Measurements from ENCODE around the gene ZNF750. TPM values are rescaled to one million over a fixed set of nuclear protein-coding genes. Genes with fewer than 3 reads are reported as not detected.

The ZNF750 gene
- total and polyA plus RNA-seq, 4 donors: 0.02 to 0.08 TPM; not detected in 2

DNA sequence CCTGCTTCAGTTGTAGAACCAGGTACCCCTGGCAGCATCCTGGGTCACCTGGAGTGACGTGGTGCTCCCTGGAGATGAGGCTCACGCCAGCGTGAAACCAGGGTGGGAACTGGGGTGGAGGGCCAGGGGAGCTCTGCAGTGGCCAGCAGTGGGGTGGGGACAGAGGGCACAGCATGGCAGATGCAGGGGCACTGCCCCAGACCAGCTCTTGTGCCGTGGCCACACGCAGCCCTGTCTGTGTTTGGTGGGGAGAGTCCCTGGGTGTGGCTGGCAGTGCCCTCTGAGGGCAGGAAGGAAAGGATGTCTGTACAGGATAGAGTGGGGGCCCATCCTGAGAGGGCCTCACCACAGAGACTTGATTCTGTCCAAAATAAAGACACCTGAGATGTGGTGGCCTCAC is 24.5 kb downstream of the ZNF750 start:
- TF ChIP-seq FOXA1 (IDR thresholded peaks at IDR 0.05) (no peak), FOXA2 (IDR thresholded peaks at IDR 0.05) (no peak), RAD21 (IDR thresholded peaks at IDR 0.05) (no peak), GABPA (IDR thresholded peaks at IDR 0.05 in 1 of 2, conservative IDR thresholded peaks at IDR 0.05 in 1 of 2) (no peak), SP1 (IDR thresholded peaks at IDR 0.05) (no peak), JUND (IDR thresholded peaks at IDR 0.05) (no peak)
- TF ChIP-seq, protein P1, sequence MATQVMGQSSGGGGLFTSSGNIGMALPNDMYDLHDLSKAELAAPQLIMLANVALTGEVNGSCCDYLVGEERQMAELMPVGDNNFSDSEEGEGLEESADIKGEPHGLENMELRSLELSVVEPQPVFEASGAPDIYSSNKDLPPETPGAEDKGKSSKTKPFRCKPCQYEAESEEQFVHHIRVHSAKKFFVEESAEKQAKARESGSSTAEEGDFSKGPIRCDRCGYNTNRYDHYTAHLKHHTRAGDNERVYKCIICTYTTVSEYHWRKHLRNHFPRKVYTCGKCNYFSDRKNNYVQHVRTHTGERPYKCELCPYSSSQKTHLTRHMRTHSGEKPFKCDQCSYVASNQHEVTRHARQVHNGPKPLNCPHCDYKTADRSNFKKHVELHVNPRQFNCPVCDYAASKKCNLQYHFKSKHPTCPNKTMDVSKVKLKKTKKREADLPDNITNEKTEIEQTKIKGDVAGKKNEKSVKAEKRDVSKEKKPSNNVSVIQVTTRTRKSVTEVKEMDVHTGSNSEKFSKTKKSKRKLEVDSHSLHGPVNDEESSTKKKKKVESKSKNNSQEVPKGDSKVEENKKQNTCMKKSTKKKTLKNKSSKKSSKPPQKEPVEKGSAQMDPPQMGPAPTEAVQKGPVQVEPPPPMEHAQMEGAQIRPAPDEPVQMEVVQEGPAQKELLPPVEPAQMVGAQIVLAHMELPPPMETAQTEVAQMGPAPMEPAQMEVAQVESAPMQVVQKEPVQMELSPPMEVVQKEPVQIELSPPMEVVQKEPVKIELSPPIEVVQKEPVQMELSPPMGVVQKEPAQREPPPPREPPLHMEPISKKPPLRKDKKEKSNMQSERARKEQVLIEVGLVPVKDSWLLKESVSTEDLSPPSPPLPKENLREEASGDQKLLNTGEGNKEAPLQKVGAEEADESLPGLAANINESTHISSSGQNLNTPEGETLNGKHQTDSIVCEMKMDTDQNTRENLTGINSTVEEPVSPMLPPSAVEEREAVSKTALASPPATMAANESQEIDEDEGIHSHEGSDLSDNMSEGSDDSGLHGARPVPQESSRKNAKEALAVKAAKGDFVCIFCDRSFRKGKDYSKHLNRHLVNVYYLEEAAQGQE (IDR thresholded peaks at IDR 0.05): no peak
- TF ChIP-seq, protein P2, sequence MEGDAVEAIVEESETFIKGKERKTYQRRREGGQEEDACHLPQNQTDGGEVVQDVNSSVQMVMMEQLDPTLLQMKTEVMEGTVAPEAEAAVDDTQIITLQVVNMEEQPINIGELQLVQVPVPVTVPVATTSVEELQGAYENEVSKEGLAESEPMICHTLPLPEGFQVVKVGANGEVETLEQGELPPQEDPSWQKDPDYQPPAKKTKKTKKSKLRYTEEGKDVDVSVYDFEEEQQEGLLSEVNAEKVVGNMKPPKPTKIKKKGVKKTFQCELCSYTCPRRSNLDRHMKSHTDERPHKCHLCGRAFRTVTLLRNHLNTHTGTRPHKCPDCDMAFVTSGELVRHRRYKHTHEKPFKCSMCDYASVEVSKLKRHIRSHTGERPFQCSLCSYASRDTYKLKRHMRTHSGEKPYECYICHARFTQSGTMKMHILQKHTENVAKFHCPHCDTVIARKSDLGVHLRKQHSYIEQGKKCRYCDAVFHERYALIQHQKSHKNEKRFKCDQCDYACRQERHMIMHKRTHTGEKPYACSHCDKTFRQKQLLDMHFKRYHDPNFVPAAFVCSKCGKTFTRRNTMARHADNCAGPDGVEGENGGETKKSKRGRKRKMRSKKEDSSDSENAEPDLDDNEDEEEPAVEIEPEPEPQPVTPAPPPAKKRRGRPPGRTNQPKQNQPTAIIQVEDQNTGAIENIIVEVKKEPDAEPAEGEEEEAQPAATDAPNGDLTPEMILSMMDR (IDR thresholded peaks at IDR 0.05; ENCODE audit: low read depth, low read length, missing input control): no peak
- TF ChIP-seq, protein P3, sequence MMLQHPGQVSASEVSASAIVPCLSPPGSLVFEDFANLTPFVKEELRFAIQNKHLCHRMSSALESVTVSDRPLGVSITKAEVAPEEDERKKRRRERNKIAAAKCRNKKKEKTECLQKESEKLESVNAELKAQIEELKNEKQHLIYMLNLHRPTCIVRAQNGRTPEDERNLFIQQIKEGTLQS (IDR thresholded peaks at IDR 0.05): no peak
- Histone ChIP-seq H3K9me3 (ENCODE audit: control insufficient read depth in 4 of 4, low read length in 3 of 4) (peaks cover 0 to 1% (median 0%) of the 10 kb centered on the region in 4 donors), H3K27ac (ENCODE audit: low read depth in 1 of 2, low read length in 2 of 2) (no peak overlapping the region), H3K27me3 (ENCODE audit: control insufficient read depth in 4 of 4, insufficient read depth in 4 of 4, low read length in 3 of 4) (no peaks in the 10 kb centered on the region), H3K9ac (ENCODE audit: low read depth in 1 of 2, low read length in 2 of 2) (no peak overlapping the region), H3K36me3 (ENCODE audit: control insufficient read depth in 4 of 4, insufficient read depth in 3 of 4, low read depth in 1 of 4, low read length in 3 of 4) (peaks cover 7 to 49% (median 14%) of the 10 kb centered on the region in 4 donors), H3K4me1 (ENCODE audit: control insufficient read depth in 4 of 4, insufficient read depth in 4 of 4, low read length in 3 of 4) (no peaks in the 10 kb centered on the region), H3K4me3 (ENCODE audit: low read depth in 1 of 3, low read length in 3 of 3) (no peak overlapping the region)
- WGBS: 88% methylated on average over 5 of the region's 5 CpGs
- no peak for DNase-seq (ENCODE audit: low spot score)

DNA sequence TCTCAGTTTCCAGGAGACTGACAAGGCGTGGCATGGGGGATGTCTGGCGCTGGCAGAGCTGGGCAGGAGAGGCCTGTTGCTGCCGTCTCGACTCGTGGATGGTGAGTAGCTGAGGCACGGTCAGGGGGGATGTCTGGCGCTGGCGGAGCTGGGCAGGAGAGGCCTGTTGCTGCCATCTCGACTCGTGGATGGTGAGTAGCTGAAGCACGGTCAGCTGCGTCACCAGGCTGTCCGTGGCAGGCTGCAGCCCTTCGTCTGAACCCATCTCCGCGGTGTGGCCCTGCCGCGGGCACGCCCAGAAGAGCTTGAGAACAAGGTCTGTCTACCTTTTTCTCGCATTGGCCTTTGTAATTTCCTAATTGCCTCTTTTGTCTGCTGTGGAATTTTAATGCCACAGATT is 25.0 kb downstream of the ZNF750 start:
- TF ChIP-seq FOXA2 (IDR thresholded peaks at IDR 0.05) (no peak), RAD21 (IDR thresholded peaks at IDR 0.05) (no peak), FOXA1 (IDR thresholded peaks at IDR 0.05) (no peak), EGR1 (IDR thresholded peaks at IDR 0.05; ENCODE audit: low read depth in 2 of 2) (no peak), TAF1 (conservative IDR thresholded peaks at IDR 0.05) (no peak)
- TF ChIP-seq, protein P4, sequence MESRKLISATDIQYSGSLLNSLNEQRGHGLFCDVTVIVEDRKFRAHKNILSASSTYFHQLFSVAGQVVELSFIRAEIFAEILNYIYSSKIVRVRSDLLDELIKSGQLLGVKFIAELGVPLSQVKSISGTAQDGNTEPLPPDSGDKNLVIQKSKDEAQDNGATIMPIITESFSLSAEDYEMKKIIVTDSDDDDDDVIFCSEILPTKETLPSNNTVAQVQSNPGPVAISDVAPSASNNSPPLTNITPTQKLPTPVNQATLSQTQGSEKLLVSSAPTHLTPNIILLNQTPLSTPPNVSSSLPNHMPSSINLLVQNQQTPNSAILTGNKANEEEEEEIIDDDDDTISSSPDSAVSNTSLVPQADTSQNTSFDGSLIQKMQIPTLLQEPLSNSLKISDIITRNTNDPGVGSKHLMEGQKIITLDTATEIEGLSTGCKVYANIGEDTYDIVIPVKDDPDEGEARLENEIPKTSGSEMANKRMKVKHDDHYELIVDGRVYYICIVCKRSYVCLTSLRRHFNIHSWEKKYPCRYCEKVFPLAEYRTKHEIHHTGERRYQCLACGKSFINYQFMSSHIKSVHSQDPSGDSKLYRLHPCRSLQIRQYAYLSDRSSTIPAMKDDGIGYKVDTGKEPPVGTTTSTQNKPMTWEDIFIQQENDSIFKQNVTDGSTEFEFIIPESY (IDR thresholded peaks at IDR 0.05): no peak
- no peak overlapping the region for H3K9ac ChIP-seq (ENCODE audit: low read depth in 1 of 2, low read length in 2 of 2)
- 94% methylated on average over 20 of the region's 20 CpGs for WGBS
- no peak overlapping the region for H3K27ac ChIP-seq (ENCODE audit: low read depth in 1 of 2, low read length in 2 of 2)
- no peak overlapping the region for H3K4me3 ChIP-seq (ENCODE audit: low read depth in 1 of 3, low read length in 3 of 3)
- no peak for DNase-seq (ENCODE audit: low spot score)
- H3K27me3 ChIP-seq (ENCODE audit: control insufficient read depth in 4 of 4, insufficient read depth in 4 of 4, low read length in 3 of 4): no peaks in the 10 kb centered on the region
- H3K36me3 ChIP-seq (ENCODE audit: control insufficient read depth in 4 of 4, insufficient read depth in 3 of 4, low read depth in 1 of 4, low read length in 3 of 4): peaks cover 7 to 51% (median 14%) of the 10 kb centered on the region in 4 donors
- no peaks in the 10 kb centered on the region for H3K4me1 ChIP-seq (ENCODE audit: control insufficient read depth in 4 of 4, insufficient read depth in 4 of 4, low read length in 3 of 4)
- H3K9me3 ChIP-seq (ENCODE audit: control insufficient read depth in 4 of 4, low read length in 3 of 4): no peaks in the 10 kb centered on the region
